Endometrium (tissue), 2 donors: Measurements from ENCODE around the gene ACTR8.

Experiments
- FAIRE-seq: peaks from 2 replicates; lab custom pipeline; 2012; peaks lifted over from hg19 to GRCh38; lab: Jason Lieb, UNC
- donor health status: control.
- donor health status: control.

Gene ACTR8

GRCh38 chr3:53834429-53835095, 47.4 kb downstream of the ACTR8 start:
- FAIRE-seq: no peak

GRCh38 chr3:53833700-53834099, 48.3 kb downstream of the ACTR8 start:
- FAIRE-seq: no peak

GRCh38 chr3:53833053-53833645, 48.8 kb downstream of the ACTR8 start:
- no peak for FAIRE-seq

GRCh38 chr3:53830944-53831343, 51.0 kb downstream of the ACTR8 start:
- FAIRE-seq: no peak

GRCh38 chr3:53829605-53830004, 52.3 kb downstream of the ACTR8 start:
- no peak for FAIRE-seq

GRCh38 chr3:53828581-53828980, 53.4 kb downstream of the ACTR8 start:
- no peak for FAIRE-seq

GRCh38 chr3:53826048-53826447, 55.9 kb downstream of the ACTR8 start:
- FAIRE-seq: no peak

GRCh38 chr3:53824795-53825194, 57.2 kb downstream of the ACTR8 start:
- no peak for FAIRE-seq

- FAIRE-seq: no peak
Observed at GRCh38 chr3:53823956-53824657, 57.8 kb downstream of the ACTR8 start.

- no peak for FAIRE-seq
Observed at GRCh38 chr3:53823026-53823955, 58.7 kb downstream of the ACTR8 start.

- no peak for FAIRE-seq
Observed at GRCh38 chr3:53822331-53822741, 59.6 kb downstream of the ACTR8 start.

- no peak for FAIRE-seq
Observed at GRCh38 chr3:53821631-53822121, 60.3 kb downstream of the ACTR8 start.

GRCh38 chr3:53820756-53821580, 61.0 kb downstream of the ACTR8 start:
- FAIRE-seq: no peak

- no peak for FAIRE-seq
Observed at GRCh38 chr3:53820084-53820483, 61.9 kb downstream of the ACTR8 start.

GRCh38 chr3:53819163-53819868, 62.6 kb downstream of the ACTR8 start:
- FAIRE-seq: no peak

- FAIRE-seq: no peak
Observed at GRCh38 chr3:53818221-53819162, 63.5 kb downstream of the ACTR8 start.

- no peak for FAIRE-seq
Observed at GRCh38 chr3:53817809-53818208, 64.1 kb downstream of the ACTR8 start.

- no peak for FAIRE-seq
Observed at GRCh38 chr3:53817211-53817610, 64.7 kb downstream of the ACTR8 start.
